ENCODE data around the gene CTNNA2. TPM values are rescaled to one million over a fixed set of nuclear protein-coding genes. Genes with fewer than 3 reads are reported as not detected.

The CTNNA2 gene
- total RNA-seq, 1 experiment from 2014 or later = not detected

DNA sequence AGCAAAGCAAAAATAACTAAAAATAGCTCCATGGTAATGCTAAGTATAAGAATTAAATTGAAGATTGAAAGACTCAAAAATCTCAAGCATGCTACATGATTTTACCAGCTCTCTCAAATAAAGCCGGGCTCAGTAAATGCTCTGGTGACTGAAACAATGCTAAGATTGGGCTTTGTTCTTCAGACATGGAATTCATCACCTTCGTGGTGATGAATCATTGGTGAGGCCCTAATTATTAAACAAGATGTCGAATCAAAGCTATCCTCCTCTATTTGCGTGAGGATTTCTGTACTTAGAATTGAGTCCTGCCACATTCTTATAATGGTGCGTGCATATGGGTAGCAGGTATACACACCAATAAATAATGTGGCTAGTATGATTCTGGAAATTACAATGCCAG lies 850.5 kb downstream of the CTNNA2 start:
- CTCF ChIA-PET = no interaction called here
- Histone ChIP-seq H2AFZ (no peak overlapping the region), H3K9me3 (ENCODE audit: insufficient read depth, low read depth) (no peaks in the 10 kb centered on the region), H3K36me3 (ENCODE audit: low read depth) (no peaks in the 10 kb centered on the region), H3K79me2 (ENCODE audit: low read depth) (no peaks in the 10 kb centered on the region), H3K27ac (no peak overlapping the region), H4K20me1 (ENCODE audit: insufficient read depth) (no peaks in the 10 kb centered on the region), H3K9me2 (ENCODE audit: insufficient read depth) (no peaks in the 10 kb centered on the region), H3K4me3 (no peak overlapping the region), H3K4me1 (replicated peaks; ENCODE audit: insufficient read depth) (no peaks in the 10 kb centered on the region), H3K27me3 (ENCODE audit: insufficient read depth, low read depth) (peaks cover 9% of the 10 kb centered on the region; the same call in 1 of the 2 replicates), H3F3A (ENCODE audit: insufficient read depth, low read depth) (no peaks in the 10 kb centered on the region), H3K4me2 (no peak overlapping the region)
- TF ChIP-seq EZH2 (IDR thresholded peaks at IDR 0.05; ENCODE audit: low read depth) = no peak
- TF ChIP-seq, protein P1, sequence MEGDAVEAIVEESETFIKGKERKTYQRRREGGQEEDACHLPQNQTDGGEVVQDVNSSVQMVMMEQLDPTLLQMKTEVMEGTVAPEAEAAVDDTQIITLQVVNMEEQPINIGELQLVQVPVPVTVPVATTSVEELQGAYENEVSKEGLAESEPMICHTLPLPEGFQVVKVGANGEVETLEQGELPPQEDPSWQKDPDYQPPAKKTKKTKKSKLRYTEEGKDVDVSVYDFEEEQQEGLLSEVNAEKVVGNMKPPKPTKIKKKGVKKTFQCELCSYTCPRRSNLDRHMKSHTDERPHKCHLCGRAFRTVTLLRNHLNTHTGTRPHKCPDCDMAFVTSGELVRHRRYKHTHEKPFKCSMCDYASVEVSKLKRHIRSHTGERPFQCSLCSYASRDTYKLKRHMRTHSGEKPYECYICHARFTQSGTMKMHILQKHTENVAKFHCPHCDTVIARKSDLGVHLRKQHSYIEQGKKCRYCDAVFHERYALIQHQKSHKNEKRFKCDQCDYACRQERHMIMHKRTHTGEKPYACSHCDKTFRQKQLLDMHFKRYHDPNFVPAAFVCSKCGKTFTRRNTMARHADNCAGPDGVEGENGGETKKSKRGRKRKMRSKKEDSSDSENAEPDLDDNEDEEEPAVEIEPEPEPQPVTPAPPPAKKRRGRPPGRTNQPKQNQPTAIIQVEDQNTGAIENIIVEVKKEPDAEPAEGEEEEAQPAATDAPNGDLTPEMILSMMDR (conservative IDR thresholded peaks at IDR 0.05) = no peak
- intact Hi-C loops (cut with micrococcal nuclease; ENCODE audit: unreplicated experiment) = no loop called here
- BruUV-seq (replicated peaks) = no TSS peak
- POLR2A ChIA-PET (ENCODE audit: unreplicated experiment) = no interaction called here
- no peak for DNase-seq

DNA sequence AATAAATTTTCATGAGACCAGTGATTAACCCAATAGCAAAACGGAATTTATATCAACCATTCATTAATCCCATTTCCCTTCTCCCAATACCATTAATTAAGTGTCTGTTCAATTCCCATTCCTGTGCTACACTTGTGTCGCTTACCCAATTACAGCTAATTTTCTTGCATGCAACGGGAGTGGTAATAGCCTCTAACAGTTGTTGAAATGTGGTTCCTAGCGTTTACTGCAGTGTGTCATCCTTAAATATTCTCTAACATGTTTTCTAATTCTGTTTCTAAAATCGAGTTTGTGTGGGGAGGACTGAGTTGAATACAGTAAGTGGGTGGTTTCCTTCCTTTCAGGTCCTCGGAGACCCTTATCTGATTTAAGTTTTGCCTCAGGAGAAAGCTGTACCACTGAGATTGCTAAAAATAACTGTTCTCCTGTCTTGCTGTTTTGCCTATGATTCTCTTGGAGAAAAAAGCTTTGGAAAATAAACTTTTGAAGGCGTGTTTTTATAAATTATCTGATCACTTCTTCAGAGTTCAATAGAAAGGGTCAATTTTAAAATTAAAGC lies 851.0 kb downstream of the CTNNA2 start:
- BruUV-seq (replicated peaks) = no TSS peak
- H3K27me3 ChIP-seq (ENCODE audit: insufficient read depth, low read depth) = peaks cover 9% of the 10 kb centered on the region; the same call in 1 of the 2 replicates
- no peak overlapping the region for H3K4me3 ChIP-seq
- H3K9me2 ChIP-seq (ENCODE audit: insufficient read depth) = no peaks in the 10 kb centered on the region
- TF ChIP-seq EZH2 (IDR thresholded peaks at IDR 0.05; ENCODE audit: low read depth) = no peak
- TF ChIP-seq, protein P1 (conservative IDR thresholded peaks at IDR 0.05) = no peak
- no peaks in the 10 kb centered on the region for H3K36me3 ChIP-seq (ENCODE audit: low read depth)
- no peaks in the 10 kb centered on the region for H3K79me2 ChIP-seq (ENCODE audit: low read depth)
- ChIA-PET CTCF (no interaction called here), POLR2A (ENCODE audit: unreplicated experiment) (no interaction called here)
- intact Hi-C loops (cut with micrococcal nuclease; ENCODE audit: unreplicated experiment) = no loop called here
- no peak overlapping the region for H2AFZ ChIP-seq
- H3F3A ChIP-seq (ENCODE audit: insufficient read depth, low read depth) = no peaks in the 10 kb centered on the region
- no peak overlapping the region for H3K4me2 ChIP-seq
- H3K27ac ChIP-seq = no peak overlapping the region
- no peaks in the 10 kb centered on the region for H3K4me1 ChIP-seq (replicated peaks; ENCODE audit: insufficient read depth)
- no peaks in the 10 kb centered on the region for H3K9me3 ChIP-seq (ENCODE audit: insufficient read depth, low read depth)
- no peaks in the 10 kb centered on the region for H4K20me1 ChIP-seq (ENCODE audit: insufficient read depth)
- no peak for DNase-seq

DNA sequence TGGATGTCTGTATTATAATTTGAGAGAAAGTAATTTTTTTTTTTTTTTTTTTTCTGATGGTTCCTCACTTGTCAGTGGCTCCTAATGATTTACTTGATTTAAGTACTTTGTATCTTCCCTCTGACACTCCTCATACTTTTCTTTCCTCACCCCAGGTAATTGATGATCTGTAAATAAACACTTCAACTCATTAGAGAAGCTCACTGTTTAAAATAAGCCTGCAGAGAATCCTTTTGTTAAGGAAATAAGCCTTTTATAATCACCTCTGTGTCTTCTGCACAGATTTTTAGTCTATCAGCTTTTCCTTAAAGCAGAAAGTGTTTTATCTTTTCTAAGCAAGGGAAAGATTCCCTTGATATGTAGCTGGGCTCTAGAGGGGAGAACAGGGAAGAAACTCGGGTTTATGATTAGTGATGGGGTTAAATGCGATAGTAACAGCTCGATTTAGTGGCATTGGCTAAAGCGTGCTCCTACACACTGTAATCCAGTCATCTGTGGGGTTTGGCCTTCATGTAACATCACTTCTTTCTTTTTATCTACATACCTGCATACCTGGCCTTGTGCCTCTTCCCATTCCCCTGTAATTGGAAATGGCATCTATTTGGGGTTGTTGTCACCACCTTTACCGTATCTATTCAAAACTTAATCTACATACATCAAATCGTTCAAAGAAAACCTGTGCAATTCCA lies 851.8 kb downstream of the CTNNA2 start:
- Histone ChIP-seq H3K27me3 (ENCODE audit: insufficient read depth, low read depth) (peaks cover 9% of the 10 kb centered on the region; the same call in 1 of the 2 replicates), H3K9me2 (ENCODE audit: insufficient read depth) (no peaks in the 10 kb centered on the region), H3K4me2 (no peak overlapping the region), H3K79me2 (ENCODE audit: low read depth) (no peaks in the 10 kb centered on the region), H3K4me1 (replicated peaks; ENCODE audit: insufficient read depth) (no peaks in the 10 kb centered on the region), H3F3A (ENCODE audit: insufficient read depth, low read depth) (no peaks in the 10 kb centered on the region), H3K9me3 (ENCODE audit: insufficient read depth, low read depth) (no peaks in the 10 kb centered on the region), H2AFZ (no peak overlapping the region), H4K20me1 (ENCODE audit: insufficient read depth) (no peaks in the 10 kb centered on the region), H3K36me3 (ENCODE audit: low read depth) (no peaks in the 10 kb centered on the region), H3K4me3 (no peak overlapping the region), H3K27ac (no peak overlapping the region)
- intact Hi-C loops (cut with micrococcal nuclease; ENCODE audit: unreplicated experiment) = no loop called here
- no peak for DNase-seq
- no TSS peak for BruUV-seq (replicated peaks)
- ChIA-PET POLR2A (ENCODE audit: unreplicated experiment) (no interaction called here), CTCF (no interaction called here)
- TF ChIP-seq, protein P1 (conservative IDR thresholded peaks at IDR 0.05) = no peak
- no peak for TF ChIP-seq EZH2 (IDR thresholded peaks at IDR 0.05; ENCODE audit: low read depth)

Data from PC-9 (cell line).